Measurements from ENCODE around the gene EDEM2.

DNA sequence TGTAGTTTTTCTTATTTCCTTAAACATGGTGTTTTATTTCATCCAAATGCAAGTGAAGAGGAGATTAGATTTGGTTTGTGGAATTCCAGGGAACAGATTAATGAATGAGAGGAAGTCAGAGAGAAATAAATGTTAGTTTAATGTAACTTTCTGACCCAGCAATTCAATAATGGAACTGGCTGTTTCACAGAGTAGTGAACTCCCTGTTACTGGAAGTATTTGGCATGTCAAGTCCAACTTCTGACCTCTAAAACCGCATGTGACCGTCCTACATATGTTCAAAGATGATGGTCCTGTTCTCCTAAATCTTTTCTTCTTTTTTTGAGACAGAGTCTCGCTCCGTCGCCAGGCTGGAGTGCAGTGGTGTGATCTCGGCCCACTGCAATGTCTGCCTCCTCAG is 43.4 kb upstream of the EDEM2 start:
- TF ChIP-seq, protein P1, sequence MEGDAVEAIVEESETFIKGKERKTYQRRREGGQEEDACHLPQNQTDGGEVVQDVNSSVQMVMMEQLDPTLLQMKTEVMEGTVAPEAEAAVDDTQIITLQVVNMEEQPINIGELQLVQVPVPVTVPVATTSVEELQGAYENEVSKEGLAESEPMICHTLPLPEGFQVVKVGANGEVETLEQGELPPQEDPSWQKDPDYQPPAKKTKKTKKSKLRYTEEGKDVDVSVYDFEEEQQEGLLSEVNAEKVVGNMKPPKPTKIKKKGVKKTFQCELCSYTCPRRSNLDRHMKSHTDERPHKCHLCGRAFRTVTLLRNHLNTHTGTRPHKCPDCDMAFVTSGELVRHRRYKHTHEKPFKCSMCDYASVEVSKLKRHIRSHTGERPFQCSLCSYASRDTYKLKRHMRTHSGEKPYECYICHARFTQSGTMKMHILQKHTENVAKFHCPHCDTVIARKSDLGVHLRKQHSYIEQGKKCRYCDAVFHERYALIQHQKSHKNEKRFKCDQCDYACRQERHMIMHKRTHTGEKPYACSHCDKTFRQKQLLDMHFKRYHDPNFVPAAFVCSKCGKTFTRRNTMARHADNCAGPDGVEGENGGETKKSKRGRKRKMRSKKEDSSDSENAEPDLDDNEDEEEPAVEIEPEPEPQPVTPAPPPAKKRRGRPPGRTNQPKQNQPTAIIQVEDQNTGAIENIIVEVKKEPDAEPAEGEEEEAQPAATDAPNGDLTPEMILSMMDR (IDR thresholded peaks at IDR 0.05; ENCODE audit: borderline replicate concordance, extremely low read depth, low read length, poor library complexity, severe bottlenecking) = no peak
- TF ChIP-seq EZH2 (IDR thresholded peaks at IDR 0.05; ENCODE audit: borderline replicate concordance, low read depth, low read length, severe bottlenecking) = no peak
